Ramos (cell line): Measurements from ENCODE around the gene SPDEF.

ENCODE experiments used
- in situ Hi-C: fragments of 300-500 bp; cut with MboI; formaldehyde crosslinking; loops from one replicate; pipeline ENCODE4 v1.14.3; 2022; ENCODE audit warnings: low sequenced_read_pairs; ENCODE audit not compliant: unreplicated experiment

Gene SPDEF

GRCh38 chr6:34566830-34567546, 10.9 kb upstream of the SPDEF start:
- in situ Hi-C loops, result loop anchor here (25.0 kb wide), 1 partner anchor 570 kb away; the partner anchor contains the start of gene TCP11

- in situ Hi-C loops, result loop anchor here (25.0 kb wide), 1 partner anchor 572 kb away; the partner anchor contains the start of gene TCP11
These were observed 9.6 kb upstream of the SPDEF start for GRCh38 chr6:34565722-34566137.

GRCh38 chr6:34564181-34564580, 8.1 kb upstream of the SPDEF start:
- in situ Hi-C loops, result loop anchor here (25.0 kb wide), 1 partner anchor 573 kb away; the partner anchor contains the start of gene TCP11

- in situ Hi-C loops, result loop anchor here (25.0 kb wide), 1 partner anchor 574 kb away; the partner anchor contains the start of gene TCP11
These were observed 7.4 kb upstream of the SPDEF start for GRCh38 chr6:34563513-34563870.

- in situ Hi-C loops, result loop anchor here (25.0 kb wide), 1 partner anchor 574 kb away; the partner anchor contains the start of gene TCP11
These were observed 6.9 kb upstream of the SPDEF start for GRCh38 chr6:34562861-34563512.

GRCh38 chr6:34562350-34562749, 6.2 kb upstream of the SPDEF start:
- in situ Hi-C loops, result loop anchor here (25.0 kb wide), 1 partner anchor 575 kb away; the partner anchor contains the start of gene TCP11

GRCh38 chr6:34561227-34561530, 5.0 kb upstream of the SPDEF start:
- in situ Hi-C loops, result loop anchor here (25.0 kb wide), 1 partner anchor 576 kb away; the partner anchor contains the start of gene TCP11

GRCh38 chr6:34560366-34561226, 4.5 kb upstream of the SPDEF start:
- in situ Hi-C loops, result loop anchor here (25.0 kb wide), 1 partner anchor 577 kb away; the partner anchor contains the start of gene TCP11

GRCh38 chr6:34559651-34560365, 3.7 kb upstream of the SPDEF start:
- in situ Hi-C loops, result loop anchor here (25.0 kb wide), 1 partner anchor 577 kb away; the partner anchor contains the start of gene TCP11

- in situ Hi-C loops, result loop anchor here (25.0 kb wide), 1 partner anchor 579 kb away; the partner anchor contains the start of gene TCP11
These were observed 2.1 kb upstream of the SPDEF start for GRCh38 chr6:34558172-34558714.

GRCh38 chr6:34557228-34557627, 1.1 kb upstream of the SPDEF start:
- in situ Hi-C loops, result loop anchor here (25.0 kb wide), 1 partner anchor 580 kb away; the partner anchor contains the start of gene TCP11

GRCh38 chr6:34556493-34556892, 364 bp upstream of the SPDEF start:
- in situ Hi-C loops, result loop anchor here (25.0 kb wide), 1 partner anchor 581 kb away; the partner anchor contains the start of gene TCP11

GRCh38 chr6:34555328-34555727, 801 bp downstream of the SPDEF start:
- in situ Hi-C loops, result loop anchor here (25.0 kb wide), 1 partner anchor 582 kb away; the partner anchor contains the start of gene TCP11

- in situ Hi-C loops, result loop anchor here (25.0 kb wide), 1 partner anchor 582 kb away; the partner anchor contains the start of gene TCP11
These were observed 1.2 kb downstream of the SPDEF start for GRCh38 chr6:34555007-34555322.

GRCh38 chr6:34554291-34555006, 1.7 kb downstream of the SPDEF start:
- in situ Hi-C loops, result loop anchor here (25.0 kb wide), 1 partner anchor 583 kb away; the partner anchor contains the start of gene TCP11

GRCh38 chr6:34553750-34554149, 2.4 kb downstream of the SPDEF start:
- in situ Hi-C loops, result loop anchor here (25.0 kb wide), 1 partner anchor 584 kb away; the partner anchor contains the start of gene TCP11

- in situ Hi-C loops, result loop anchor here (25.0 kb wide), 1 partner anchor 584 kb away; the partner anchor contains the start of gene TCP11
These were observed 3.0 kb downstream of the SPDEF start for GRCh38 chr6:34553146-34553545.

- in situ Hi-C loops, result loop anchor here (25.0 kb wide), 1 partner anchor 585 kb away; the partner anchor contains the start of gene TCP11
These were observed 3.5 kb downstream of the SPDEF start for GRCh38 chr6:34552620-34553019.
